H9 (cell line): ENCODE data around the gene INHBB. TPM values are rescaled to one million over a fixed set of nuclear protein-coding genes. Genes with fewer than 3 reads are reported as not detected.

Experiments used
- DNase-seq: peaks from one replicate; pipeline ENCODE4 v3.0.0-alpha.2; 2017
- H2AFZ ChIP-seq: one replicate; pipeline ENCODE4 v1.6.1; 2013; ENCODE audit warnings: mild to moderate bottlenecking, low read length, control low read depth, moderate library complexity
- H2AK5ac ChIP-seq: 2 replicates; pipeline ENCODE4 v1.6.1; 2013; ENCODE audit warnings: low read length, control low read depth, mixed read lengths; ENCODE audit not compliant: insufficient read length
- H2BK120ac ChIP-seq: one replicate; pipeline ENCODE4 v1.6.1; 2013; ENCODE audit warnings: low read depth, mild to moderate bottlenecking, low read length, control low read depth, inconsistent platforms; ENCODE audit not compliant: poor library complexity, severe bottlenecking
- H2BK12ac ChIP-seq: 2 replicates; pipeline ENCODE4 v1.6.1; 2013; ENCODE audit warnings: low read length, control low read depth, mixed read lengths, low read depth; ENCODE audit not compliant: insufficient read length
- H2BK15ac ChIP-seq: 2 replicates; pipeline ENCODE4 v1.6.1; 2013; ENCODE audit warnings: low read depth, low read length, control low read depth
- H2BK20ac ChIP-seq: one replicate; pipeline ENCODE4 v1.6.1; 2013; ENCODE audit warnings: low read depth, mild to moderate bottlenecking, low read length, control low read depth, inconsistent platforms; ENCODE audit not compliant: poor library complexity, severe bottlenecking
- H2BK5ac ChIP-seq: 2 replicates; pipeline ENCODE4 v1.6.1; 2013; ENCODE audit warnings: low read length, control low read depth, mixed read lengths; ENCODE audit not compliant: insufficient read length
- H3K14ac ChIP-seq: 2 replicates; pipeline ENCODE4 v1.6.1; 2013; ENCODE audit warnings: low read length, control low read depth; ENCODE audit not compliant: insufficient read depth
- H3K18ac ChIP-seq: 2 replicates; pipeline ENCODE4 v1.6.1; 2013; ENCODE audit warnings: low read depth, mild to moderate bottlenecking, mixed read lengths, low read length, control low read depth; ENCODE audit not compliant: insufficient read length
- H3K23ac ChIP-seq: 2 replicates; pipeline ENCODE4 v1.6.1; 2013; ENCODE audit warnings: low read length, control low read depth, mixed read lengths, low read depth; ENCODE audit not compliant: insufficient read length
- H3K23me2 ChIP-seq: 2 replicates; pipeline ENCODE4 v1.6.1; 2013; ENCODE audit warnings: low read depth, mild to moderate bottlenecking, mixed read lengths, low read length, control low read depth; ENCODE audit not compliant: insufficient read length, poor library complexity, severe bottlenecking
- H3K27ac ChIP-seq: 2 replicates; pipeline ENCODE4 v1.5.1; 2013; ENCODE audit warnings: low read length, control low read depth, mixed read lengths, low read depth; ENCODE audit not compliant: insufficient read length
- H3K27me3 ChIP-seq: 2 replicates; pipeline ENCODE4 v1.6.1; 2013; ENCODE audit warnings: low read length, control low read depth, inconsistent platforms; ENCODE audit not compliant: insufficient read depth
- H3K4ac ChIP-seq: 2 replicates; pipeline ENCODE4 v1.6.1; 2013; ENCODE audit warnings: low read depth, mild to moderate bottlenecking, control low read depth, inconsistent platforms, low read length, moderate library complexity
- H3K4me1 ChIP-seq: 2 replicates; pipeline ENCODE4 v1.6.1; 2013; ENCODE audit warnings: low read length, control low read depth, inconsistent platforms; ENCODE audit not compliant: insufficient read depth
- H3K4me2 ChIP-seq: 2 replicates; pipeline ENCODE4 v1.6.1; 2013; ENCODE audit warnings: low read length, control low read depth, mixed read lengths; ENCODE audit not compliant: insufficient read length, insufficient read depth
- H3K56ac ChIP-seq: 2 replicates; pipeline ENCODE4 v1.6.1; 2013; ENCODE audit warnings: low read depth, mild to moderate bottlenecking, mixed read lengths, low read length, control low read depth; ENCODE audit not compliant: insufficient read length
- H3K79me1 ChIP-seq: 2 replicates; pipeline ENCODE4 v1.6.1; 2013; ENCODE audit warnings: low read depth, mild to moderate bottlenecking, moderate library complexity, low read length, control low read depth, inconsistent platforms; ENCODE audit not compliant: insufficient read depth, poor library complexity, severe bottlenecking
- H3K79me2 ChIP-seq: 2 replicates; pipeline ENCODE4 v1.6.1; 2013; ENCODE audit warnings: low read length, control low read depth, inconsistent platforms; ENCODE audit not compliant: insufficient read depth
- H3K9ac ChIP-seq: 2 replicates; pipeline ENCODE4 v1.6.1; 2013; ENCODE audit warnings: low read length, control low read depth, mixed read lengths; ENCODE audit not compliant: insufficient read length; ENCODE audit errors: extremely low read depth
- H3K9me3 ChIP-seq: one replicate; pipeline ENCODE4 v1.6.1; 2013; ENCODE audit warnings: low read depth, low read length, inconsistent platforms; ENCODE audit not compliant: control insufficient read depth
- H3T11ph ChIP-seq: one replicate; pipeline ENCODE4 v1.6.1; 2013; ENCODE audit warnings: mild to moderate bottlenecking, low read length, control low read depth, inconsistent platforms
- H4K20me1 ChIP-seq: one replicate; pipeline ENCODE4 v1.6.1; 2013; ENCODE audit not compliant: control insufficient read depth, insufficient read length, insufficient read depth
- H4K5ac ChIP-seq: 2 replicates; pipeline ENCODE4 v1.6.1; 2013; ENCODE audit warnings: low read depth, mild to moderate bottlenecking, mixed read lengths, low read length, control low read depth; ENCODE audit not compliant: insufficient read length
- H4K8ac ChIP-seq: replicated peaks from 2 replicates; pipeline ENCODE4 v1.6.1; 2013; ENCODE audit warnings: low read length, control low read depth, mixed read lengths, low read depth; ENCODE audit not compliant: insufficient read length
- H4K91ac ChIP-seq: 2 replicates; pipeline ENCODE4 v1.6.1; 2013; ENCODE audit warnings: low read depth, mild to moderate bottlenecking, moderate library complexity, mixed read lengths, low read length, control low read depth; ENCODE audit not compliant: insufficient read length
- H3K27ac Mint-ChIP-seq, 3 experiments: 2 replicates in 2 of 3; 3 replicates in 1 of 3; pipeline ENCODE4 v1.8.0; 2020 to 2021; ENCODE audit warnings: mixed read lengths in 3 of 3, mild to moderate bottlenecking in 1 of 3, moderate library complexity in 1 of 3
- H3K27me3 Mint-ChIP-seq: 2 replicates; pipeline ENCODE4 v1.8.0; 2021; ENCODE audit warnings: low read depth, mild to moderate bottlenecking, moderate library complexity, mixed read lengths
- H3K36me3 Mint-ChIP-seq, 3 experiments: 2 replicates in 2 of 3; 3 replicates in 1 of 3; pipeline ENCODE4 v1.8.0; 2020 to 2021; ENCODE audit warnings: low read depth in 3 of 3, mixed read lengths in 3 of 3; ENCODE audit not compliant: insufficient read depth in 1 of 3
- H3K4me1 Mint-ChIP-seq, 2 experiments: 2 replicates each; pipeline ENCODE4 v1.8.0; 2020; ENCODE audit warnings: mixed read lengths in 2 of 2
- H3K4me3 Mint-ChIP-seq, 2 experiments: 2 replicates in 1 of 2; 3 replicates in 1 of 2; pipeline ENCODE4 v1.8.0; 2020 to 2021; ENCODE audit warnings: mild to moderate bottlenecking in 2 of 2, mixed read lengths in 2 of 2, moderate library complexity in 1 of 2
- H3K9me3 Mint-ChIP-seq, 2 experiments: 2 replicates in 1 of 2; 3 replicates in 1 of 2; pipeline ENCODE4 v1.8.0; 2020; ENCODE audit warnings: mild to moderate bottlenecking in 2 of 2, mixed read lengths in 2 of 2, moderate library complexity in 1 of 2
- WGBS: extraction: QIAGEN DNeasy Blood & Tissue Kit; methylation state at CpG from one replicate; pipeline ENCODE4 v1.1.7; 2013; ENCODE audit warnings: missing lambda C conversion rate, low lambda C conversion rate, mixed read lengths; ENCODE audit not compliant: insufficient read length; ENCODE audit errors: extremely low coverage; 5-methylcytosine and 5-hydroxymethylcytosine counted together
- total RNA-seq: library from RNA; stranded (reverse); gene quantifications from 2 replicates; pipeline ENCODE4 v1.2.1, GENCODE V29; 2021
- TF ChIP-seq, protein P1 (sequence below): fragments of 200-600 bp; sonication (generic); conservative IDR thresholded peaks from 3 replicates; pipeline ENCODE4 v1.8.0; 2021; ENCODE audit warnings: antibody characterized with exemption, mild to moderate bottlenecking

Gene INHBB
- total RNA-seq, 1 experiment from 2014 or later, result 0.13 TPM

GRCh38 chr2:120367221-120367620 is 21.3 kb downstream of the INHBB start:
- Histone ChIP-seq H3K9ac (no peak overlapping the region), H2AK5ac (no peak overlapping the region), H3K79me1 (no peaks in the 10 kb centered on the region), H4K8ac (no peak overlapping the region), H3K14ac (no peak overlapping the region), H2BK12ac (no peak overlapping the region), H2BK15ac (no peak overlapping the region), H4K20me1 (no peaks in the 10 kb centered on the region), H3K9me3 (no peaks in the 10 kb centered on the region), H3K4me1 (peaks cover 6% of the 10 kb centered on the region; the same call in 1 of the 2 replicates), H3K4ac (no peak overlapping the region), H2BK20ac (no peak overlapping the region), H4K5ac (no peak overlapping the region), H2BK5ac (no peak overlapping the region), H3K56ac (no peak overlapping the region), H3K27ac (no peak overlapping the region), H3K4me2 (no peak overlapping the region), H2BK120ac (no peak overlapping the region), H3T11ph (no peak overlapping the region), H3K27me3 (no peaks in the 10 kb centered on the region), H4K91ac (no peak overlapping the region), H3K18ac (no peak overlapping the region), H3K23me2 (no peaks in the 10 kb centered on the region), H3K23ac (no peak overlapping the region), H2AFZ (no peak overlapping the region), H3K79me2 (no peaks in the 10 kb centered on the region)
- no peak for DNase-seq
- Mint-ChIP-seq H3K27me3 (peaks cover 77% of the 10 kb centered on the region), H3K4me3 (no peak overlapping the region), H3K9me3 (peaks cover 0 to 2% of the 10 kb centered on the region in 2 experiments; a peak in 2 of 5 replicates), H3K4me1 (peaks cover 26 to 34% of the 10 kb centered on the region in 2 experiments), H3K27ac (no peak overlapping the region), H3K36me3 (no peaks in the 10 kb centered on the region; a peak in 2 of 7 replicates)
- TF ChIP-seq, protein P1, sequence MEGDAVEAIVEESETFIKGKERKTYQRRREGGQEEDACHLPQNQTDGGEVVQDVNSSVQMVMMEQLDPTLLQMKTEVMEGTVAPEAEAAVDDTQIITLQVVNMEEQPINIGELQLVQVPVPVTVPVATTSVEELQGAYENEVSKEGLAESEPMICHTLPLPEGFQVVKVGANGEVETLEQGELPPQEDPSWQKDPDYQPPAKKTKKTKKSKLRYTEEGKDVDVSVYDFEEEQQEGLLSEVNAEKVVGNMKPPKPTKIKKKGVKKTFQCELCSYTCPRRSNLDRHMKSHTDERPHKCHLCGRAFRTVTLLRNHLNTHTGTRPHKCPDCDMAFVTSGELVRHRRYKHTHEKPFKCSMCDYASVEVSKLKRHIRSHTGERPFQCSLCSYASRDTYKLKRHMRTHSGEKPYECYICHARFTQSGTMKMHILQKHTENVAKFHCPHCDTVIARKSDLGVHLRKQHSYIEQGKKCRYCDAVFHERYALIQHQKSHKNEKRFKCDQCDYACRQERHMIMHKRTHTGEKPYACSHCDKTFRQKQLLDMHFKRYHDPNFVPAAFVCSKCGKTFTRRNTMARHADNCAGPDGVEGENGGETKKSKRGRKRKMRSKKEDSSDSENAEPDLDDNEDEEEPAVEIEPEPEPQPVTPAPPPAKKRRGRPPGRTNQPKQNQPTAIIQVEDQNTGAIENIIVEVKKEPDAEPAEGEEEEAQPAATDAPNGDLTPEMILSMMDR, result no peak
- no CpG with 5 or more reads among the region's 8 CpGs for WGBS
